Duodenal mucosa (tissue), 2 donors: ENCODE measurements around the gene SUFU.

Experiments used
- H3K27ac ChIP-seq: one replicate; pipeline ENCODE4 v1.7.0; 2013; ENCODE audit warnings: low read depth, low read length
- H3K27me3 ChIP-seq, 2 donors: one replicate each; pipeline ENCODE4 v1.7.0; 2013; ENCODE audit warnings: low read length in 2 of 2, control low read depth in 1 of 2; ENCODE audit not compliant: insufficient read depth in 2 of 2, control insufficient read depth in 1 of 2
- H3K36me3 ChIP-seq, 2 donors: one replicate each; pipeline ENCODE4 v1.7.0; 2013; ENCODE audit warnings: low read length in 2 of 2, control low read depth in 1 of 2; ENCODE audit not compliant: insufficient read depth in 2 of 2, control insufficient read depth in 1 of 2
- H3K4me1 ChIP-seq, 2 donors: one replicate each; pipeline ENCODE4 v1.7.0; 2013; ENCODE audit warnings: low read length in 2 of 2, control low read depth in 1 of 2; ENCODE audit not compliant: insufficient read depth in 2 of 2, control insufficient read depth in 1 of 2
- H3K4me3 ChIP-seq, 2 donors: one replicate each; pipeline ENCODE4 v1.7.0; 2013; ENCODE audit warnings: low read length in 2 of 2, low read depth in 1 of 2
- H3K9ac ChIP-seq, 2 donors: one replicate each; pipeline ENCODE4 v1.7.0; 2013; ENCODE audit warnings: low read length in 2 of 2, low read depth in 1 of 2
- H3K9me3 ChIP-seq, 2 donors: one replicate each; pipeline ENCODE4 v1.7.0; 2013; ENCODE audit warnings: low read length in 2 of 2, control low read depth in 1 of 2; ENCODE audit not compliant: control insufficient read depth in 1 of 2

SUFU gene

GRCh38 chr10:102621443-102622325, 117.9 kb downstream of the SUFU start:
- no peak overlapping the region for H3K4me3 ChIP-seq
- no peak overlapping the region for H3K9ac ChIP-seq
- peaks cover 0 to 24% of the 10 kb centered on the region in 2 donors for H3K36me3 ChIP-seq
- H3K9me3 ChIP-seq = no peaks in the 10 kb centered on the region
- no peak overlapping the region for H3K27ac ChIP-seq
- H3K27me3 ChIP-seq = no peaks in the 10 kb centered on the region
- H3K4me1 ChIP-seq = peaks cover 28 to 34% of the 10 kb centered on the region in 2 donors

- H3K9ac ChIP-seq = no peak overlapping the region
- no peak overlapping the region for H3K27ac ChIP-seq
- H3K9me3 ChIP-seq = no peaks in the 10 kb centered on the region
- peaks cover 0 to 8% of the 10 kb centered on the region in 2 donors for H3K36me3 ChIP-seq
- H3K4me3 ChIP-seq = no peak overlapping the region
- H3K27me3 ChIP-seq = no peaks in the 10 kb centered on the region
- H3K4me1 ChIP-seq = peaks cover 27 to 34% of the 10 kb centered on the region in 2 donors
Measured at GRCh38 chr10:102624094-102624493, 120.3 kb downstream of the SUFU start.

- Histone ChIP-seq H3K4me1 (peaks cover 18 to 25% of the 10 kb centered on the region in 2 donors), H3K9me3 (no peaks in the 10 kb centered on the region), H3K9ac (no peak overlapping the region), H3K4me3 (no peak overlapping the region), H3K27me3 (no peaks in the 10 kb centered on the region), H3K27ac (no peak overlapping the region), H3K36me3 (peaks cover 0 to 8% of the 10 kb centered on the region in 2 donors)
Measured at GRCh38 chr10:102624751-102625645, 121.2 kb downstream of the SUFU start.

- Histone ChIP-seq H3K9me3 (no peaks in the 10 kb centered on the region), H3K4me3 (no peak overlapping the region), H3K36me3 (peaks cover 0 to 8% of the 10 kb centered on the region in 2 donors), H3K27ac (no peak overlapping the region), H3K4me1 (peaks cover 9 to 13% of the 10 kb centered on the region in 2 donors), H3K27me3 (no peaks in the 10 kb centered on the region), H3K9ac (no peak overlapping the region)
Measured at GRCh38 chr10:102626026-102626685, 122.4 kb downstream of the SUFU start.

- peaks cover 0 to 9% of the 10 kb centered on the region in 2 donors for H3K36me3 ChIP-seq
- H3K27me3 ChIP-seq = no peaks in the 10 kb centered on the region
- H3K27ac ChIP-seq = peak overlapping the region; percentile 74
- peaks cover 7 to 9% of the 10 kb centered on the region in 2 donors for H3K4me1 ChIP-seq
- H3K9me3 ChIP-seq = no peaks in the 10 kb centered on the region
- H3K4me3 ChIP-seq = no peak overlapping the region
- H3K9ac ChIP-seq = no peak overlapping the region
Measured at GRCh38 chr10:102627291-102627735, 123.5 kb downstream of the SUFU start.

GRCh38 chr10:102627736-102628293, 124.0 kb downstream of the SUFU start:
- H3K27ac ChIP-seq = peak overlapping the region; percentile 74
- H3K27me3 ChIP-seq = no peaks in the 10 kb centered on the region
- peak overlapping the region in 1 of 2 donors; percentile 21 for H3K9ac ChIP-seq
- no peaks in the 10 kb centered on the region for H3K9me3 ChIP-seq
- no peak overlapping the region for H3K4me3 ChIP-seq
- H3K4me1 ChIP-seq = peaks cover 9 to 11% of the 10 kb centered on the region in 2 donors
- H3K36me3 ChIP-seq = peaks cover 0 to 9% of the 10 kb centered on the region in 2 donors

- Histone ChIP-seq H3K27me3 (no peaks in the 10 kb centered on the region), H3K9me3 (no peaks in the 10 kb centered on the region), H3K4me3 (no peak overlapping the region), H3K27ac (peak overlapping the region; percentile 55), H3K36me3 (peaks cover 0 to 9% of the 10 kb centered on the region in 2 donors), H3K9ac (peak overlapping the region in 1 of 2 donors; percentile 21), H3K4me1 (peaks cover 9 to 17% of the 10 kb centered on the region in 2 donors)
Measured at GRCh38 chr10:102628451-102628911, 124.7 kb downstream of the SUFU start.

GRCh38 chr10:102629661-102630614, 126.2 kb downstream of the SUFU start:
- H3K4me1 ChIP-seq = peaks cover 10 to 20% of the 10 kb centered on the region in 2 donors
- no peak overlapping the region for H3K9ac ChIP-seq

More at GRCh38 chr10:102629661-102630614, 126.2 kb downstream of the SUFU start:
- Histone ChIP-seq H3K9me3 (no peaks in the 10 kb centered on the region), H3K36me3 (peaks cover 0 to 9% of the 10 kb centered on the region in 2 donors), H3K27me3 (no peaks in the 10 kb centered on the region), H3K27ac (peak overlapping the region; percentile 17), H3K4me3 (no peak overlapping the region)
